Measurements from ENCODE around the gene TPCN1. TPM values are rescaled to one million over a fixed set of nuclear protein-coding genes. Genes with fewer than 3 reads are reported as not detected.

Gene TPCN1
- polyA plus RNA-seq, 1 of the 3 experiments (the other 2 are of a cell fraction), result 15.7 TPM

GRCh38 chr12:113185180-113186032 is 35.9 kb upstream of the TPCN1 start, which contains the start of the genes DDX54 and RITA1 (continued):
- peak; percentile 52 for TF ChIP-seq MAX (IDR thresholded peaks at IDR 0.05; ENCODE audit: low read depth)
- TF ChIP-seq SMC3 (IDR thresholded peaks at IDR 0.05; ENCODE audit: low read depth, low read length), result no peak
- no peak for TF ChIP-seq RXRA (IDR thresholded peaks at IDR 0.05; ENCODE audit: borderline replicate concordance, low read depth)
- no peak for TF ChIP-seq EZH2phosphoT487 (IDR thresholded peaks at IDR 0.05; ENCODE audit: borderline replicate concordance, low read depth)
- peak; percentile 76 for TF ChIP-seq USF2 (IDR thresholded peaks at IDR 0.05; ENCODE audit: borderline replicate concordance, low read depth, low read length)
- TF ChIP-seq GABPA (IDR thresholded peaks at IDR 0.05; ENCODE audit: low read depth), result no peak
- no peak for TF ChIP-seq RCOR1 (IDR thresholded peaks at IDR 0.05; ENCODE audit: low read length)
- 0 out of 2 replicates have a peak, but pooled peaks have one; percentile 3 for TF ChIP-seq TCF12 (IDR thresholded peaks at IDR 0.05)
- TF ChIP-seq GATA2 (CRISPR knock-in tag; IDR thresholded peaks at IDR 0.05), result no peak
- TF ChIP-seq POLR2AphosphoS5 (IDR thresholded peaks at IDR 0.05; ENCODE audit: low read depth, low read length), result peak; percentile 79
- peak in 1 of 2 experiments; percentile 49; a peak in 1 of 4 replicates for TF ChIP-seq EP300 (IDR thresholded peaks at IDR 0.05; ENCODE audit: borderline replicate concordance in 1 of 2, low read depth in 1 of 2, low read length in 1 of 2)
- TF ChIP-seq YY1 (IDR thresholded peaks at IDR 0.05; ENCODE audit: low read depth), result peak; percentile 91

GRCh38 chr12:113186033-113186365 is 35.3 kb upstream of the TPCN1 start:
- ChIA-PET POLR2A (interaction anchor here (1.4 kb wide), 1 partner anchor 24 kb away, joined by 4 read pairs; no protein-coding TSS in a partner anchor), CTCF (interaction anchor here (1.1 to 2.2 kb wide), 3 partner anchors 10 to 239 kb away, joined by 5 to 9 read pairs (median 6); no protein-coding TSS in a partner anchor)
- Histone ChIP-seq H4K20me1 (ENCODE audit: insufficient read depth) (peaks cover 2% of the 10 kb centered on the region), H3K9me2 (no peaks in the 10 kb centered on the region), H3K36me3 (replicated peaks in 1 of 2; ENCODE audit: control insufficient read depth in 1 of 2, insufficient read depth in 2 of 2, low read length in 1 of 2) (peaks cover 6 to 9% of the 10 kb centered on the region in 2 experiments), H3K9me3 (no peaks in the 10 kb centered on the region), H3K4me2 (peak overlapping the region; percentile 95), H3K27me3 (ENCODE audit: insufficient read depth) (no peaks in the 10 kb centered on the region), H3K4me3 (ENCODE audit: low read depth in 2 of 2, low read length in 1 of 2) (peak overlapping the region; percentile 76 to 92), H3K27ac (ENCODE audit: low read depth in 2 of 2, low read length in 1 of 2) (peak overlapping the region; percentile 81 to 93; a peak in 3 of 4 replicates), H3K4me1 (ENCODE audit: control insufficient read depth in 1 of 2, insufficient read depth in 2 of 2, low read depth in 1 of 2, low read length in 1 of 2) (peaks cover 5 to 11% of the 10 kb centered on the region in 2 experiments; a peak in 2 of 4 replicates), H3K9ac (peak overlapping the region; percentile 99), H3K79me2 (ENCODE audit: insufficient read depth) (peaks cover 70% of the 10 kb centered on the region), H3F3A (replicated peaks; ENCODE audit: insufficient read depth) (peaks cover 9% of the 10 kb centered on the region), H2AFZ (ENCODE audit: low read depth) (peak overlapping the region; percentile 90)
- WGBS (ENCODE audit: low lambda C conversion rate), result 9% methylated on average over 10 of the region's 11 CpGs
- TF ChIP-seq YY1 (IDR thresholded peaks at IDR 0.05; ENCODE audit: low read depth), result no peak
- no peak for TF ChIP-seq ELF1 (IDR thresholded peaks at IDR 0.05)
- TF ChIP-seq REST (IDR thresholded peaks at IDR 0.05; ENCODE audit: low read depth, low read length), result no peak
- TF ChIP-seq CHD2 (IDR thresholded peaks at IDR 0.05; ENCODE audit: low read length, partially characterized antibody), result no peak
- TF ChIP-seq MEF2A (IDR thresholded peaks at IDR 0.05; ENCODE audit: borderline replicate concordance, low read depth), result no peak
- no peak for TF ChIP-seq TAF1 (IDR thresholded peaks at IDR 0.05; ENCODE audit: borderline replicate concordance, low read depth, low read length)
- TF ChIP-seq IRF3 (IDR thresholded peaks at IDR 0.05; ENCODE audit: low read depth, low read length), result no peak
- no peak for TF ChIP-seq EZH2phosphoT487 (IDR thresholded peaks at IDR 0.05; ENCODE audit: borderline replicate concordance, low read depth)
- no peak for TF ChIP-seq SIN3A (IDR thresholded peaks at IDR 0.05; ENCODE audit: borderline replicate concordance, low read depth, low read length)
- TF ChIP-seq FOXJ3 (CRISPR knock-in tag; IDR thresholded peaks at IDR 0.05), result no peak
- TF ChIP-seq MXI1 (IDR thresholded peaks at IDR 0.05; ENCODE audit: low read depth, low read length), result no peak
- TF ChIP-seq POLR2AphosphoS5 (IDR thresholded peaks at IDR 0.05; ENCODE audit: low read depth, low read length), result no peak
- TF ChIP-seq TCF12 (IDR thresholded peaks at IDR 0.05), result no peak
- DNase-seq, result no peak
